Right ventricle myocardium superior (tissue), 1 donor: Measurements from ENCODE around the gene VIT. TPM values are rescaled to one million over a fixed set of nuclear protein-coding genes. Genes with fewer than 3 reads are reported as not detected.

ENCODE experiments used
- ATAC-seq: fragments of 200-7000 bp; cut with Tn5 transposase; one replicate; pipeline ENCODE4 v1.9.1; 2020; ENCODE audit warnings: mild to moderate bottlenecking; ENCODE audit not compliant: poor library complexity
- DNase-seq: peaks from one replicate; pipeline ENCODE4 v3.0.0-alpha.2; 2020
- intact Hi-C: fragments of 100-400 bp; cut with DNase I; formaldehyde crosslinking; loops from one replicate; pipeline ENCODE4 v1.11.2; 2022
- total RNA-seq: library from RNA; stranded (reverse); fragmentation: NEBNext Ultra II Directional; extraction: Animal tissue kit (Norgen Biotek cat#: 25700); gene quantifications from one replicate; pipeline ENCODE4 v1.2.1, GENCODE V29; 2021
- donor health status: DM: no; HTN: yes; CAD: no; lungs with severe emphysema.

Gene VIT
- total RNA-seq, 1 donor from 2014 or later = 19.4 TPM

- ATAC-seq = no peak
- intact Hi-C loops = no loop called here
- DNase-seq = no peak
These were observed 43.6 kb downstream of the VIT start for GRCh38 chr2:36740061-36740460.

GRCh38 chr2:36741188-36741837 is 44.8 kb downstream of the VIT start:
- no peak for ATAC-seq
- intact Hi-C loops = no loop called here
- DNase-seq = no peak

DNA sequence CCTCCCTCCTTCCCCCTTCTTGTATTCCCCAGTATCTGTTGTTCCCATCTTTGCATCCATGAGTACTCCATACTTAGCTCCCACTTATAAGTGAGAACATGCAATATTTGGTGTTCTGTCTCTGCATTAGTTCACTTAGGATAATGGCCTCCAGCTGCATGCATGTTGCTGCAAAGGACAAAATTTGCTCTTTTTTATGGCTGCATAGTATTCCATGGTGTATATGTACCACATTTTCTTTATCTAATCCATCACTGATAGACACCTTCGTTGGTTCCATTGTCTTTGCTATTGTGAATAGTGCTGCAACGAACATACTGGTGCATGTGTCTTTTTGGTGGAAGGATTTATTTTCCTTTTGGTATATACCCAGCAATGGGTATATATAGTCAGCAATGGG is 47.4 kb downstream of the VIT start:
- no peak for ATAC-seq
- no peak for DNase-seq
- intact Hi-C loops = no loop called here

GRCh38 chr2:36748166-36748565 is 51.7 kb downstream of the VIT start:
- DNase-seq (no peak), ATAC-seq (no peak)
- intact Hi-C loops = no loop called here

DNA sequence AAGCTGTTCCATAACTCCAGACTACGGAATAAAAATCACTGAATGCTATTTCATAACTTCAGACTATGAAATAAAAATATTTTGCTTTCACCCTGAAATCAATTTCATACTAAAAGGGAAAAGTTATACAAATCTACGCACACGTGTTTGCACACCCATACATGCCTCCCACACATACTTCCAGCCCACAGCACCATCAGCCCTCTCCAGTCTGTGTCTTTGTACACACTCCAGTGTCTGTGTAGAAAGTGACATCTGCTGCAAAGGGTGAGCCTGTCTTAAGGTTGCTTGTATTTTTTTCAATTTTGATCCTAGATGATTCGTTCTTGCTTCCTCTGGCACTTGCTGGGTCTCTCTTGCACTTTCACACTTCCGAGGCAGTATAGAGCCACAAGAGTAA is 53.6 kb downstream of the VIT start:
- DNase-seq = no peak
- no peak for ATAC-seq
- intact Hi-C loops = no loop called here

DNA sequence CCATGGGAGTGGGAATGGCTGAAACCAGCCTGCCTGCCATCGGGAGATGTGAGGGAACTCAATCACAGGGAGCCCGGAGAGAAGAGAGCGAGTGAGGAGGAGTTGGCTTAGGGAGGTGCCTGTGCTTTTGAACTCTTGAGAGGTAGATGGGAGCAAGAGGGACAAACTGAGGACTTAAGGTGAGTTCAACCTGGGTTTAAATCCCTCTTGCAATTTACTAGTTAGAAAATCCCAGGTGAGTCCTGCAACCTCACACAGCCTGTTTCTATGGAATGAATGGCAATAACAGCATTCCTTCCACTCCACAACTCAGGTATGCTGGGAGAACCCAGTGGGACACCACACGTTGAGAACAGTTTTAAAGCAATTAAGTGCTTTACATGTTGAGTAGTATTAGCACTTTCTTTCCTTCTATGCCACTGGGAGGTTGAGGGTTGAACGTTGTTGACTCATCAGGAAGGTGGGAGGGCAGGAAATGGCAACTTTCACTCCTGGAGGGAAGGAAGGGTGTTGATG is 57.3 kb downstream of the VIT start:
- DNase-seq (no peak), ATAC-seq (no peak)
- intact Hi-C loops = no loop called here

DNA sequence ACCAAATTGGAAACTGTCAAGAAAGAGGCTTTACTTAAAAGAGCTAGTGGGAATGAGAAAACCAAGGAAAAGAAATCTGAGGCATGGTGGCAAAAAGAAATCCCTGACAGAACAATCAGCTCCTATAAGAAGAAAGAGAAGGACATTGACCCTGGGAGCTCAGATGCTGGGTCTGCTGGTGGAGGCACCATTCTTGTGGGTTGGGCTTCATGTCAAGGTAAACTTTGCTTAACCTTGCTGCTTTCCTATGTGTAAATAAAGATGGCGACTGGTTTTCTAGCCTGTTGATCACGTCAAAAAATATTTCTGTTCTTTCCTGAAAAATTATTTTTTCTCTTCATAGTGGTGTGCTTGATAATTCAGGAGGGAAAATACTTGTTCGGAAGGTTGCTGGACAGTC is 58.1 kb downstream of the VIT start:
- intact Hi-C loops = no loop called here
- no peak for ATAC-seq

GRCh38 chr2:36756438-36756837 is 59.9 kb downstream of the VIT start:
- DNase-seq = no peak
- intact Hi-C loops = no loop called here
- ATAC-seq = no peak

More for the DNA sequence above, 58.1 kb downstream of the VIT start:
- no peak for DNase-seq

- ATAC-seq (no peak), DNase-seq (no peak)
- intact Hi-C loops = no loop called here
These were observed 66.4 kb downstream of the VIT start for GRCh38 chr2:36762764-36763490.

DNA sequence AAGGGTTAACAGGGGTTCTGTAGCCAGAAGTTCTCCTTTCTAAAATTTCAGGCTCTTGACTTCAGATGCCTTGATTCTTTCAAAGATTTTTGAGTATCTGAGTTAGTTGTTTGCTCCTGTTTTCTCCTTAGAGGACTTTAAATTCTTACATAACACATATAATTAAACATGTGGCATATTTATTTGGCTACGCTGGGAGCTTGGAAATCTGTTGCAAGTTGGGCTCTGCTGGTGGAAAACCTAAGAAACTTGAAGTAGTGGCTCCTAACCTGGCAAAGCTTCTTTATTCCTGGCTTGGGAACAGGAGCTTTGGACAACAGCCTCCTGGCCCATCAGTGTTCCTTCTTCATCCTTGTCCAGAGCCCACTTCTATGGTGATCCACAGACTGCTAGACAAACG is 72.6 kb downstream of the VIT start:
- intact Hi-C loops = no loop called here
- ATAC-seq (peak; percentile 35), DNase-seq (no peak)

GRCh38 chr2:36770542-36771287 is 74.2 kb downstream of the VIT start:
- peak; percentile 54 for DNase-seq
- peak; percentile 62 for ATAC-seq
- intact Hi-C loops = no loop called here

- ATAC-seq = no peak
- no peak for DNase-seq
- intact Hi-C loops = no loop called here
These were observed 75.2 kb downstream of the VIT start for GRCh38 chr2:36771671-36772070.

- intact Hi-C loops = no loop called here
- DNase-seq (no peak), ATAC-seq (no peak)
These were observed 77.4 kb downstream of the VIT start for GRCh38 chr2:36773947-36774346.

GRCh38 chr2:36775261-36775660 is 78.8 kb downstream of the VIT start:
- ATAC-seq (no peak), DNase-seq (no peak)
- intact Hi-C loops = no loop called here

- no peak for ATAC-seq
- intact Hi-C loops = no loop called here
- no peak for DNase-seq
These were observed 79.3 kb downstream of the VIT start for GRCh38 chr2:36775806-36776205.

DNA sequence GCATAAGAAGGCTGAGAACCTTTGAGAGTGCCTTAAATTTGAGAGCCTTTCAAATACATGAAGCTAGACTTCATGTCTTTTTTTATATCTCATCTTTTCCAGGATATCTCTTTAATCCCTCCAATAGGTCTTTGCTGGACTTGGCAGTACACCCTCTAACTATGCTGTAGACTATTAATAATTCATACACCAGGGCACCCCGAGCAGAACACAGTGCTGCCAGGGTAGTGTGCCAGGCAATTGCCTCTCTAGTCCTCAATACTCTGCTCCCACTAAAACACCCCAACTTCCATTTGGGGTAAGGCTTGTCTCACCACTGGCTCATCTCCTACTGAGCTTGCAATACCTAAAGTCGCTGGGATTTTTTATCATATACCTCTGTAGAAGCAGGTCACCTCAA is 80.8 kb downstream of the VIT start:
- intact Hi-C loops = no loop called here
- DNase-seq = no peak
- ATAC-seq = peak; percentile 54

- intact Hi-C loops = no loop called here
- ATAC-seq = no peak
- no peak for DNase-seq
These were observed 81.3 kb downstream of the VIT start for GRCh38 chr2:36777788-36778187.

GRCh38 chr2:36779462-36779861 is 83.0 kb downstream of the VIT start:
- intact Hi-C loops = no loop called here
- DNase-seq (no peak), ATAC-seq (peak; percentile 40)

DNA sequence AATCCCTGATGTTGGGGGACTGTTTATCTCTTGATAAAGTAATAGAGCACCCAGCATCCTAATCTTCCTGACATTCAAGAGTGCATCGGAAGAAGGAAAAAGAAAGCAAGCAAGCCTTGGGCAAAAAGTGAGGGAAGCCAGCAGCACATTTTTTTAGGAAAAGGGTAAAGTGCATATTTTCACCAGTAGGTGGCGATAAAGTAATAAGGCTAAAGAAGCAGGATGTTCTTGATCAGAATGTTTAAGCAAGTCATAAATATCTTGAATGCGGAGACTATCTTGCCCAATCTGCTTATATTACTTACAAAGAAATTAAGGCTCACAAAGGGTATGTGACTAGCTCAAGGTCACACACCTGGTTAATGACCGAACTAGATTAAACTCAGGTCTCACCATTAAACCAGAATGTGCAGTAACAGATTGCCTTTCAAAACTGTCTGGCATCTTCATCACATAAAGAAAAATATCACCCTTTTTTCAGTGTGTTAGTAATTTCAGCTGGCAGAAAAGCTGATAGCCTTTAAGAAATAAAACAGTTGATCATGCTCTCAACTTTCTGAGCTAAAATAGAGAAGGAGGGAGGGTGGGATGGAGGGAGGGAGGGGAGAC is 83.8 kb downstream of the VIT start:
- peak; percentile 53 for ATAC-seq

More for the DNA sequence above, 83.8 kb downstream of the VIT start:
- intact Hi-C loops = no loop called here
- DNase-seq = no peak
